ENCODE data around the gene UGT1A6. TPM values are rescaled to one million over a fixed set of nuclear protein-coding genes. Genes with fewer than 3 reads are reported as not detected.

Gene UGT1A6
- total and polyA plus RNA-seq, 2 donors (not counting 3 experiments of a cell fraction or from before 2014, with no cell fraction given), result not detected

DNA sequence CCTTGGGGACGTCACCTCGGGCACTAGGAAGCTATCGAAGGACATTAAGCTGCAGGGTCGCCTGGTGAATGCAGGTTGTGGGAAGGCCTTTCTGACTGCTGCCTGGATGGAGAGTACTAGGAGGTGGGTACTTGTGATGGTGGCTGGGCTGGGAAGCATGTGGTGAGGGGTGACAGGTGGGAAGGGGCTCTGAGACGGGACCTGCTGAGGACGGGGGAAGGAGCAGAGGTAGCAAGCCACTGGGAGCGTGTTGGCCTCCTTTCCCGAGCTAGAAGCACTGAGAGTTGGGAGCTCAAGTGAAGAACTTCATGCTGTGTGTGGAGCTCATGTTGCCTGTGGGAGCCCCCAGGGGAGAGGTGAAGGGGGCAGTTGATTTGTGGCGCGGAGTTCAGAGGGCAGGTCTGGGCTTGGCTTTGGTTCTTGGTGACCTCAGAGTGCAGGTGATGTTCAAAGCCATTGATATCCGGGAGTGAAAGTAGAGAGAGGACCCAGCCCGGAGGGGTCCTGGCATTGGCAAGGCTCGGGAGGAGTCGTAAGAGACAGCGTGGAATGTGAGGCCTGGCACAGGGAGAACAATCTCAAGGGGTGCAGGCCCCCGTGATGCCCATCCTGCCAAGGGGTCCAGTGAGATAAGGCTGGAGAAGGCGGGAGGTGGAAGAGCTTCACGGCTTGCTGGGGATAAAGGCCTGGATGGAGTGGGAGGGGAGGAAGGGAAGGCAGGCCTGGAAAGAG is 98.6 kb downstream of the UGT1A6 start:
- intact Hi-C loops (cut with micrococcal nuclease), result no loop called here
- H3K36me3 ChIP-seq (ENCODE audit: control insufficient read depth in 2 of 2, extremely low read depth in 1 of 2, insufficient read depth in 2 of 2, low read length in 2 of 2), result no peaks in the 10 kb centered on the region
- no peak overlapping the region for H3K27ac ChIP-seq (ENCODE audit: insufficient read depth, low read depth, low read length)
- FAIRE-seq (no peak), DNase-seq (ENCODE audit: low read depth, low spot score) (no peak)
- H3K4me1 ChIP-seq (ENCODE audit: control insufficient read depth, extremely low read depth, insufficient read depth, low read length), result no peaks in the 10 kb centered on the region
- no peaks in the 10 kb centered on the region for H3K9me3 ChIP-seq (replicated peaks; ENCODE audit: control insufficient read depth, insufficient read depth, low read length)
- CTCF ChIA-PET, result interaction anchor here (1.5 kb wide), 1 partner anchor 22 kb away, joined by 3 read pairs; no protein-coding TSS in a partner anchor
- BruUV-seq (replicated peaks), result no TSS peak
- no peak overlapping the region for H3K4me2 ChIP-seq (ENCODE audit: insufficient read depth, low read length)
- H2AFZ ChIP-seq (ENCODE audit: low read depth, low read length), result no peak overlapping the region
- POLR2A ChIA-PET, result no interaction called here
- dilution Hi-C loops (cut with MboI; ENCODE audit: extremely low pct_ligation_motif_present, low sequenced_read_pairs), result no loop called here
- no peaks in the 10 kb centered on the region for H3K9me1 ChIP-seq (replicated peaks; ENCODE audit: control insufficient read depth, extremely low read depth, insufficient read depth, low read length)
- no peak for TF ChIP-seq EZH2 (IDR thresholded peaks at IDR 0.05; ENCODE audit: borderline replicate concordance, low read depth, low read length, severe bottlenecking)
- no peak for TF ChIP-seq MYC (IDR thresholded peaks at IDR 0.05; ENCODE audit: low read depth, low read length)
- no peak for TF ChIP-seq JUN (IDR thresholded peaks at IDR 0.05; ENCODE audit: borderline replicate concordance, insufficient read depth, insufficient read length, low read depth)
- no peak for TF ChIP-seq POLR2AphosphoS5 (IDR thresholded peaks at IDR 0.05; ENCODE audit: insufficient read depth, low read depth, low read length)
- TF ChIP-seq GATA2 (IDR thresholded peaks at IDR 0.05; ENCODE audit: insufficient read depth, insufficient read length, low read depth, low read length), result no peak
- TF ChIP-seq, protein P1, sequence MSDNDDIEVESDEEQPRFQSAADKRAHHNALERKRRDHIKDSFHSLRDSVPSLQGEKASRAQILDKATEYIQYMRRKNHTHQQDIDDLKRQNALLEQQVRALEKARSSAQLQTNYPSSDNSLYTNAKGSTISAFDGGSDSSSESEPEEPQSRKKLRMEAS (IDR thresholded peaks at IDR 0.05; ENCODE audit: insufficient read depth, insufficient read length), result no peak
- TF ChIP-seq, protein P2, sequence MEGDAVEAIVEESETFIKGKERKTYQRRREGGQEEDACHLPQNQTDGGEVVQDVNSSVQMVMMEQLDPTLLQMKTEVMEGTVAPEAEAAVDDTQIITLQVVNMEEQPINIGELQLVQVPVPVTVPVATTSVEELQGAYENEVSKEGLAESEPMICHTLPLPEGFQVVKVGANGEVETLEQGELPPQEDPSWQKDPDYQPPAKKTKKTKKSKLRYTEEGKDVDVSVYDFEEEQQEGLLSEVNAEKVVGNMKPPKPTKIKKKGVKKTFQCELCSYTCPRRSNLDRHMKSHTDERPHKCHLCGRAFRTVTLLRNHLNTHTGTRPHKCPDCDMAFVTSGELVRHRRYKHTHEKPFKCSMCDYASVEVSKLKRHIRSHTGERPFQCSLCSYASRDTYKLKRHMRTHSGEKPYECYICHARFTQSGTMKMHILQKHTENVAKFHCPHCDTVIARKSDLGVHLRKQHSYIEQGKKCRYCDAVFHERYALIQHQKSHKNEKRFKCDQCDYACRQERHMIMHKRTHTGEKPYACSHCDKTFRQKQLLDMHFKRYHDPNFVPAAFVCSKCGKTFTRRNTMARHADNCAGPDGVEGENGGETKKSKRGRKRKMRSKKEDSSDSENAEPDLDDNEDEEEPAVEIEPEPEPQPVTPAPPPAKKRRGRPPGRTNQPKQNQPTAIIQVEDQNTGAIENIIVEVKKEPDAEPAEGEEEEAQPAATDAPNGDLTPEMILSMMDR (IDR thresholded peaks at IDR 0.05; ENCODE audit: extremely low read depth in 1 of 2, insufficient read depth in 1 of 2, low read depth in 1 of 2, low read length in 2 of 2), result no peak
- TF ChIP-seq FOS (IDR thresholded peaks at IDR 0.05; ENCODE audit: borderline replicate concordance, insufficient read depth, low read length), result no peak
- no peak for TF ChIP-seq POLR2A (IDR thresholded peaks at IDR 0.05; ENCODE audit: low read depth, low read length)
- no peaks in the 10 kb centered on the region for H3K79me2 ChIP-seq (ENCODE audit: control insufficient read depth, insufficient read depth, low read length)
- H3K27me3 ChIP-seq (ENCODE audit: control insufficient read depth in 2 of 2, insufficient read depth in 2 of 2, low read length in 2 of 2), result no peaks in the 10 kb centered on the region
- no peak overlapping the region for H3K4me3 ChIP-seq (replicated peaks in 1 of 3; ENCODE audit: insufficient read depth in 1 of 3, low read depth in 1 of 3, low read length in 3 of 3)
- H3K9ac ChIP-seq (replicated peaks; ENCODE audit: extremely low read depth, insufficient read depth, low read length), result no peak overlapping the region
- H4K20me1 ChIP-seq (replicated peaks; ENCODE audit: control insufficient read depth, extremely low read depth, insufficient read depth, low read length), result no peaks in the 10 kb centered on the region
